Keratinocyte (primary cell): Measurements from ENCODE around the gene EGFL7.
A peak's percentile ranks its signal among the peaks of the same experiment; 100 is the strongest.

Experiments used
- CTCF ChIP-seq, 3 experiments: IDR thresholded peaks in 1 of 3; conservative IDR thresholded peaks in 1 of 3; optimal IDR thresholded peaks in 1 of 3; 2 replicates in 2 of 3; 3 replicates in 1 of 3; pipeline versions ENCODE3 to v1.5.1; 2011; ENCODE audit warnings: low read length in 3 of 3, mild to moderate bottlenecking in 3 of 3, moderate library complexity in 2 of 3, control low read depth in 1 of 3, inconsistent platforms in 1 of 3; ENCODE audit not compliant: insufficient read depth in 2 of 3; ENCODE audit errors: extremely low read depth in 1 of 3
- EZH2 ChIP-seq: IDR thresholded peaks from one replicate; pipeline ENCODE4 v1.6.1; 2012; ENCODE audit warnings: inconsistent platforms, mild to moderate bottlenecking, low read length, moderate library complexity

GRCh38 chr9:136643596-136644342 lies 18.9 kb upstream of the EGFL7 start:
- no peak for TF ChIP-seq CTCF (optimal IDR thresholded peaks at IDR 0.05 in 1 of 3, IDR thresholded peaks at IDR 0.05 in 1 of 3, conservative IDR thresholded peaks at IDR 0.05 in 1 of 3; ENCODE audit: extremely low read depth in 1 of 3, insufficient read depth in 2 of 3, low read length in 3 of 3)
- TF ChIP-seq EZH2: peak; percentile 25
